ENCODE data around the gene CDKN1A.

CDKN1A gene

DNA sequence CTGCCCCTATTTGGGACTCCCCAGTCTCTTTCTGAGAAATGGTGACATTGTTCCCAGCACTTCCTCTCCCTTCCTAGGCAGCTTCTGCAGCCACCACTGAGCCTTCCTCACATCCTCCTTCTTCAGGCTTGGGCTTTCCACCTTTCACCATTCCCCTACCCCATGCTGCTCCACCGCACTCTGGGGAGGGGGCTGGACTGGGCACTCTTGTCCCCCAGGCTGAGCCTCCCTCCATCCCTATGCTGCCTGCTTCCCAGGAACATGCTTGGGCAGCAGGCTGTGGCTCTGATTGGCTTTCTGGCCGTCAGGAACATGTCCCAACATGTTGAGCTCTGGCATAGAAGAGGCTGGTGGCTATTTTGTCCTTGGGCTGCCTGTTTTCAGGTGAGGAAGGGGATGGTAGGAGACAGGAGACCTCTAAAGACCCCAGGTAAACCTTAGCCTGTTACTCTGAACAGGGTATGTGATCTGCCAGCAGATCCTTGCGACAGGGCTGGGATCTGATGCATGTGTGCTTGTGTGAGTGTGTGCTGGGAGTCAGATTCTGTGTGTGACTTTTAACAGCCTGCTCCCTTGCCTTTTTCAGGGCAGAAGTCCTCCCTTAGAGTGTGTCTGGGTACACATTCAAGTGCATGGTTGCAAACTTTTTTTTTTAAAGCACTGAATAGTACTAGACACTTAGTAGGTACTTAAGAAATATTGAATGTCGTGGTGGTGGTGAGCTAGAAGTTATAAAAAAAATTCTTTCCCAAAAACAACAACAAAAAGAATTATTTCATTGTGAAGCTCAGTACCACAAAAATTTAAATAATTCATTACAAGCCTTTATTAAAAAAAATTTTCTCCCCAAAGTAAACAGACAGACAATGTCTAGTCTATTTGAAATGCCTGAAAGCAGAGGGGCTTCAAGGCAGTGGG lies 2.1 kb upstream of the CDKN1A start:
- Histone ChIP-seq H3K4me3 (ENCODE audit: low read depth in 1 of 2, low read length in 1 of 2) (no peak overlapping the region), H3K4me1 (ENCODE audit: control insufficient read depth in 1 of 2, insufficient read depth in 1 of 2, low read depth in 1 of 2, low read length in 1 of 2) (peaks cover 29 to 31% of the 10 kb centered on the region in 2 experiments), H3K36me3 (no peaks in the 10 kb centered on the region), H3K9me3 (no peaks in the 10 kb centered on the region), H3K27me3 (peaks cover 68% of the 10 kb centered on the region), H3K27ac (no peak overlapping the region)
- TF ChIP-seq, protein P1, sequence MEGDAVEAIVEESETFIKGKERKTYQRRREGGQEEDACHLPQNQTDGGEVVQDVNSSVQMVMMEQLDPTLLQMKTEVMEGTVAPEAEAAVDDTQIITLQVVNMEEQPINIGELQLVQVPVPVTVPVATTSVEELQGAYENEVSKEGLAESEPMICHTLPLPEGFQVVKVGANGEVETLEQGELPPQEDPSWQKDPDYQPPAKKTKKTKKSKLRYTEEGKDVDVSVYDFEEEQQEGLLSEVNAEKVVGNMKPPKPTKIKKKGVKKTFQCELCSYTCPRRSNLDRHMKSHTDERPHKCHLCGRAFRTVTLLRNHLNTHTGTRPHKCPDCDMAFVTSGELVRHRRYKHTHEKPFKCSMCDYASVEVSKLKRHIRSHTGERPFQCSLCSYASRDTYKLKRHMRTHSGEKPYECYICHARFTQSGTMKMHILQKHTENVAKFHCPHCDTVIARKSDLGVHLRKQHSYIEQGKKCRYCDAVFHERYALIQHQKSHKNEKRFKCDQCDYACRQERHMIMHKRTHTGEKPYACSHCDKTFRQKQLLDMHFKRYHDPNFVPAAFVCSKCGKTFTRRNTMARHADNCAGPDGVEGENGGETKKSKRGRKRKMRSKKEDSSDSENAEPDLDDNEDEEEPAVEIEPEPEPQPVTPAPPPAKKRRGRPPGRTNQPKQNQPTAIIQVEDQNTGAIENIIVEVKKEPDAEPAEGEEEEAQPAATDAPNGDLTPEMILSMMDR (IDR thresholded peaks at IDR 0.05), result no peak

DNA sequence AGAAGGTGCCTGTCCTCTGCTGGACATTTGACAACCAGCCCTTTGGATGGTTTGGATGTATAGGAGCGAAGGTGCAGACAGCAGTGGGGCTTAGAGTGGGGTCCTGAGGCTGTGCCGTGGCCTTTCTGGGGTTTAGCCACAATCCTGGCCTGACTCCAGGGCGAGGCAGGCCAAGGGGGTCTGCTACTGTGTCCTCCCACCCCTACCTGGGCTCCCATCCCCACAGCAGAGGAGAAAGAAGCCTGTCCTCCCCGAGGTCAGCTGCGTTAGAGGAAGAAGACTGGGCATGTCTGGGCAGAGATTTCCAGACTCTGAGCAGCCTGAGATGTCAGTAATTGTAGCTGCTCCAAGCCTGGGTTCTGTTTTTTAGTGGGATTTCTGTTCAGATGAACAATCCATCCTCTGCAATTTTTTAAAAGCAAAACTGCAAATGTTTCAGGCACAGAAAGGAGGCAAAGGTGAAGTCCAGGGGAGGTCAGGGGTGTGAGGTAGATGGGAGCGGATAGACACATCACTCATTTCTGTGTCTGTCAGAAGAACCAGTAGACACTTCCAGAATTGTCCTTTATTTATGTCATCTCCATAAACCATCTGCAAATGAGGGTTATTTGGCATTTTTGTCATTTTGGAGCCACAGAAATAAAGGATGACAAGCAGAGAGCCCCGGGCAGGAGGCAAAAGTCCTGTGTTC lies 1.3 kb upstream of the CDKN1A start:
- TF ChIP-seq, protein P1 (IDR thresholded peaks at IDR 0.05), result no peak
- Histone ChIP-seq H3K27ac (no peak overlapping the region), H3K4me1 (ENCODE audit: control insufficient read depth in 1 of 2, insufficient read depth in 1 of 2, low read depth in 1 of 2, low read length in 1 of 2) (peaks cover 30 to 31% of the 10 kb centered on the region in 2 experiments)

DNA sequence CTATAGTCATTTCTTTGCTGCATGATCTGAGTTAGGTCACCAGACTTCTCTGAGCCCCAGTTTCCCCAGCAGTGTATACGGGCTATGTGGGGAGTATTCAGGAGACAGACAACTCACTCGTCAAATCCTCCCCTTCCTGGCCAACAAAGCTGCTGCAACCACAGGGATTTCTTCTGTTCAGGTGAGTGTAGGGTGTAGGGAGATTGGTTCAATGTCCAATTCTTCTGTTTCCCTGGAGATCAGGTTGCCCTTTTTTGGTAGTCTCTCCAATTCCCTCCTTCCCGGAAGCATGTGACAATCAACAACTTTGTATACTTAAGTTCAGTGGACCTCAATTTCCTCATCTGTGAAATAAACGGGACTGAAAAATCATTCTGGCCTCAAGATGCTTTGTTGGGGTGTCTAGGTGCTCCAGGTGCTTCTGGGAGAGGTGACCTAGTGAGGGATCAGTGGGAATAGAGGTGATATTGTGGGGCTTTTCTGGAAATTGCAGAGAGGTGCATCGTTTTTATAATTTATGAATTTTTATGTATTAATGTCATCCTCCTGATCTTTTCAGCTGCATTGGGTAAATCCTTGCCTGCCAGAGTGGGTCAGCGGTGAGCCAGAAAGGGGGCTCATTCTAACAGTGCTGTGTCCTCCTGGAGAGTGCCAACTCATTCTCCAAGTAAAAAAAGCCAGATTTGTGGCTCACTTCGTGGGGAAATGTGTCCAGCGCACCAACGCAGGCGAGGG lies 594 bp upstream of the CDKN1A start:
- H3K9me3 ChIP-seq, result no peaks in the 10 kb centered on the region
- TF ChIP-seq, protein P1 (IDR thresholded peaks at IDR 0.05), result no peak
- peaks cover 37% of the 10 kb centered on the region in 2 experiments for H3K4me1 ChIP-seq (ENCODE audit: control insufficient read depth in 1 of 2, insufficient read depth in 1 of 2, low read depth in 1 of 2, low read length in 1 of 2)
- H3K36me3 ChIP-seq, result no peaks in the 10 kb centered on the region
- peaks cover 68% of the 10 kb centered on the region for H3K27me3 ChIP-seq
- no peak overlapping the region for H3K27ac ChIP-seq
- H3K4me3 ChIP-seq (ENCODE audit: low read depth in 1 of 2, low read length in 1 of 2), result peak overlapping the region; percentile 67 to 75

More for the DNA sequence above, 1.3 kb upstream of the CDKN1A start:
- no peak overlapping the region for H3K4me3 ChIP-seq (ENCODE audit: low read depth in 1 of 2, low read length in 1 of 2)
- H3K36me3 ChIP-seq, result no peaks in the 10 kb centered on the region
- H3K27me3 ChIP-seq, result peaks cover 68% of the 10 kb centered on the region
- no peaks in the 10 kb centered on the region for H3K9me3 ChIP-seq

DNA sequence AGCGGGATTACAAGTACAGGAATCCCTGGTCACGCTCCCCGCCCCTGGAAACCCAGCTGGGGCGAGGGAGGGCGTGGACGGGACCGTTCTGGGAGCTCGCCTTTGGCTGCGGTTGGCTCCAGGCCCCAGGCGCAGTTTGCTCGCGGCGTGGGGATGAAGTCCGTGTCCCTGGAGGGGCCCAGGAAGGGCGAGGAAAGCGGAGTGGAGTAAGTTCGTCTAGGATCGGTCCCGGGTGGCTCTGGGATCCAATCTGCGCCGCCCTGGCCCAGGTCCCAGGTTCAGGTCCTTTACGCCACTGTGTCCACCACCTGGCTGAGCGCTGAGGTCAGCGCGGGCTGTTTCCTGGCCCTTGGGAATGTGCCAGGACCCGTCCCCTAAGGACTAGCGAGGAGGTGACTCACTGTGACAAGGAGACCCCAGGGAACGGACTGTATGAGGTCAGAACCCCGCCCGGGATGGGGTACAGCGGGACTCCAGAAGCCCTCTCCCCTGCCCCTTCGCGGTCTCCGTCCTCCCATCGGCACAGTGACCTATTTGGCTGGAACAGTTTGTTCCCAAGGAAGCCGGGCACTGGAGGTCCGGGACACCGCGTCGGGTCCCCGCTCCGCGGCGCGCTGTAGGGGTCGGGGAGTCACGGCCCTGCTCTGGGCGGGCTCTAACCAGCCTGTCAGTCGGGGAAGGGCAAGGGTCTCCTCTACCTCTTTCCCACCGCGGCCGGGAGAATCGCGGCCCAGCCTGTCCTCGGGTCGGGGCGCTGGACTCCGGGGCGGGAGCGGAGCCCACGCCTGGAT lies 724 bp downstream of the CDKN1A start:
- Histone ChIP-seq H3K36me3 (no peaks in the 10 kb centered on the region), H3K27ac (no peak overlapping the region), H3K27me3 (peaks cover 63% of the 10 kb centered on the region), H3K4me3 (ENCODE audit: low read depth in 1 of 2, low read length in 1 of 2) (peak overlapping the region; percentile 67 to 75), H3K4me1 (ENCODE audit: control insufficient read depth in 1 of 2, insufficient read depth in 1 of 2, low read depth in 1 of 2, low read length in 1 of 2) (peaks cover 46 to 47% of the 10 kb centered on the region in 2 experiments), H3K9me3 (no peaks in the 10 kb centered on the region)
- TF ChIP-seq, protein P1 (IDR thresholded peaks at IDR 0.05), result no peak
